ENCODE results near the gene OSBPL8. TPM values are rescaled to one million over a fixed set of nuclear protein-coding genes. Genes with fewer than 3 reads are reported as not detected.

OSBPL8 gene
- total RNA-seq, 1 donor, result 204 TPM

DNA sequence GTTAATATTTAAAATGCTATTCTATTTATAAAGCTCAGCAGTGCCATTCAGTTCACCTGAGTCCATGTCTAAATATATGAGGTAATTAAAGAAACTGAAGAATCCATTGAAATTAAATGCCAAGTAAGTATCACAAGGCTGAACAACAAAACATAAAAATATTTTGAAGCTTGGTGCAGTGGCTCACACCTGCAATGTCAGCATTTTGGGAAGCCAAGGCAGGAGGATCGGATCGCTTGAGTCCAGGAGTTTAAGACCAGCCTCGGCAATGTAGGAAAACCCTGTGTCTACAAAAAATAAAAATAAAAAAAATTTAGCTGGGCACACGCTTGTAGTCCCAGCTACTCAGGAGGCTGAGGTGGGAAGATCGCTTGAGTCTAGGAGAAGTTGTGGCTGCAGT lies 101.8 kb downstream of the OSBPL8 start:
- Histone ChIP-seq H3K4me3 (ENCODE audit: insufficient read depth, low read length) (no peak overlapping the region), H3K9me3 (ENCODE audit: low read depth, low read length) (no peaks in the 10 kb centered on the region), H4K20me1 (ENCODE audit: insufficient read depth, low read length) (no peaks in the 10 kb centered on the region), H3K36me3 (ENCODE audit: insufficient read depth, low read length) (no peaks in the 10 kb centered on the region), H3K27ac (ENCODE audit: low read depth, low read length) (no peak overlapping the region), H3K4me2 (ENCODE audit: insufficient read depth, low read length) (no peak overlapping the region), H3K79me2 (ENCODE audit: insufficient read depth, low read length) (peaks cover 48% of the 10 kb centered on the region), H3K27me3 (ENCODE audit: insufficient read depth, low read length) (no peaks in the 10 kb centered on the region), H2AFZ (ENCODE audit: low read length) (no peak overlapping the region), H3K4me1 (ENCODE audit: insufficient read depth, low read length) (peaks cover 9% of the 10 kb centered on the region)
- no peak for TF ChIP-seq CTCF (IDR thresholded peaks at IDR 0.05; ENCODE audit: extremely low read depth, low read depth, low read length)
- DNase-seq (ENCODE audit: insufficient read length, low spot score, missing footprints), result no peak

GRCh38 chr12:76457010-76457409 lies 102.6 kb downstream of the OSBPL8 start:
- no peak for DNase-seq (ENCODE audit: insufficient read length, low spot score, missing footprints)
- H3K4me1 ChIP-seq (ENCODE audit: insufficient read depth, low read length), result peaks cover 6% of the 10 kb centered on the region
- H3K27ac ChIP-seq (ENCODE audit: low read depth, low read length), result no peak overlapping the region
- no peaks in the 10 kb centered on the region for H3K36me3 ChIP-seq (ENCODE audit: insufficient read depth, low read length)
- H3K4me3 ChIP-seq (ENCODE audit: insufficient read depth, low read length), result no peak overlapping the region
- no peak overlapping the region for H2AFZ ChIP-seq (ENCODE audit: low read length)
- H3K9me3 ChIP-seq (ENCODE audit: low read depth, low read length), result no peaks in the 10 kb centered on the region
- H3K27me3 ChIP-seq (ENCODE audit: insufficient read depth, low read length), result no peaks in the 10 kb centered on the region
- H4K20me1 ChIP-seq (ENCODE audit: insufficient read depth, low read length), result no peaks in the 10 kb centered on the region
- no peak for TF ChIP-seq CTCF (IDR thresholded peaks at IDR 0.05; ENCODE audit: extremely low read depth, low read depth, low read length)
- H3K4me2 ChIP-seq (ENCODE audit: insufficient read depth, low read length), result no peak overlapping the region
- peaks cover 48% of the 10 kb centered on the region for H3K79me2 ChIP-seq (ENCODE audit: insufficient read depth, low read length)

- H3K27me3 ChIP-seq (ENCODE audit: insufficient read depth, low read length), result no peaks in the 10 kb centered on the region
- no peak overlapping the region for H3K4me3 ChIP-seq (ENCODE audit: insufficient read depth, low read length)
- no peak overlapping the region for H2AFZ ChIP-seq (ENCODE audit: low read length)
- peaks cover 42% of the 10 kb centered on the region for H3K79me2 ChIP-seq (ENCODE audit: insufficient read depth, low read length)
- TF ChIP-seq CTCF (IDR thresholded peaks at IDR 0.05; ENCODE audit: extremely low read depth, low read depth, low read length), result peak; percentile 65
- peak overlapping the region; percentile 13 for H3K4me2 ChIP-seq (ENCODE audit: insufficient read depth, low read length)
- H3K36me3 ChIP-seq (ENCODE audit: insufficient read depth, low read length), result no peaks in the 10 kb centered on the region
- no peaks in the 10 kb centered on the region for H3K9me3 ChIP-seq (ENCODE audit: low read depth, low read length)
- peaks cover 9% of the 10 kb centered on the region for H3K4me1 ChIP-seq (ENCODE audit: insufficient read depth, low read length)
- H4K20me1 ChIP-seq (ENCODE audit: insufficient read depth, low read length), result no peaks in the 10 kb centered on the region
- H3K27ac ChIP-seq (ENCODE audit: low read depth, low read length), result no peak overlapping the region
- peak; percentile 62 for DNase-seq (ENCODE audit: insufficient read length, low spot score, missing footprints)
These were observed 103.8 kb downstream of the OSBPL8 start for GRCh38 chr12:76455582-76456345.

DNA sequence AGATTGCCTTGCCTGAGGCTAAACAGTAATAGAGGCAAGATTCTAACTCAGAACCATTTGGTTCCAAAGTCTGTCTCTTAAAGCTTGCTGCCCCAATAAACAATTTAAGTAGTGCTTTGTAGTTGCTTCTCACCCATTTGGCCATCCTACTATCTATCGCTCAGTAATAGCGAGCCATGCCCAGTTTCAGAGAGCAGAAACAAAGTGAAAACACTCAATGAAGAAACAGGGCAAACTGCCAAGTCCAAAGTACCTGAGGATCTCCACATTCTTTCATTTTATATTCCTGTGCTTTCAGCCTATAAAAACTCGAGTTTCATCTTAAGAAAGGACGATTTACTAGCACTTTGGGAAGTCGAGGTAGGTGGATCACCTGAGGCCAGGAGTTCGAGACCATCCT lies 108.0 kb downstream of the OSBPL8 start:
- H3K27ac ChIP-seq (ENCODE audit: low read depth, low read length), result no peak overlapping the region
- DNase-seq (ENCODE audit: insufficient read length, low spot score, missing footprints), result no peak

More for the DNA sequence above, 108.0 kb downstream of the OSBPL8 start:
- H3K4me3 ChIP-seq (ENCODE audit: insufficient read depth, low read length), result no peak overlapping the region
- peaks cover 19% of the 10 kb centered on the region for H3K4me1 ChIP-seq (ENCODE audit: insufficient read depth, low read length)
- no peaks in the 10 kb centered on the region for H3K27me3 ChIP-seq (ENCODE audit: insufficient read depth, low read length)
- H2AFZ ChIP-seq (ENCODE audit: low read length), result no peak overlapping the region
- H4K20me1 ChIP-seq (ENCODE audit: insufficient read depth, low read length), result no peaks in the 10 kb centered on the region
- H3K36me3 ChIP-seq (ENCODE audit: insufficient read depth, low read length), result no peaks in the 10 kb centered on the region
- no peak for TF ChIP-seq CTCF (IDR thresholded peaks at IDR 0.05; ENCODE audit: extremely low read depth, low read depth, low read length)
- peaks cover 43% of the 10 kb centered on the region for H3K79me2 ChIP-seq (ENCODE audit: insufficient read depth, low read length)
- no peak overlapping the region for H3K4me2 ChIP-seq (ENCODE audit: insufficient read depth, low read length)
- H3K9me3 ChIP-seq (ENCODE audit: low read depth, low read length), result no peaks in the 10 kb centered on the region
